KBM-7 (cell line): ENCODE measurements around the gene RBP3.

Source experiments
- DNase-seq: peaks from one replicate; pipeline ENCODE4 v3.0.0-alpha.2; 2015
- in situ Hi-C: fragments of 300-500 bp; cut with MboI; formaldehyde crosslinking; loops from 2 replicates; pipeline ENCODE4 v1.14.3; 2020; ENCODE audit warnings: low sequenced_read_pairs, low pct_unique_long_range_greater_than_20kb, mixed read lengths

RBP3 gene

DNA sequence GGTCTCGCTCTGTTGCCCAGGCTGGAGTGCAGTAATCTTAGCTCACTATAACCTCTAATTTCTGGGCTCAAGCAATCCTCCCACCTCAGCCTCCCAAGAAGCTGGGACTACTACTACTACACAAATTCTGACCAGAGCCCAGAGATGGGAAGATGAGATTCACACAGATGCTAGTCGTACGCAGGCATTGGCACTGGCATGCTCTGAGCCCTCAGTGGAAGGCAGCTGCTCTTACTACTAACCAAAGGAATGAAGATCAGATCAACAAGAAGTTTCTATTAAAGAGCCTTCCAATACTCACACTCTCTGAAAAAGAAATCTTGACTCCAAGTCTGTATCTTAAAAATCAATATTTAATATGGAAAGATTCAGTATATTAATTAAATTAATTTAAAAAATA is 15.2 kb upstream of the RBP3 start:
- no peak for DNase-seq
- in situ Hi-C loops, result no loop called here

- no peak for DNase-seq
- in situ Hi-C loops, result no loop called here
Measured at GRCh38 chr10:47333532-47333931, 14.6 kb upstream of the RBP3 start.

GRCh38 chr10:47334466-47335295 is 13.5 kb upstream of the RBP3 start:
- DNase-seq, result no peak
- in situ Hi-C loops, result no loop called here

- DNase-seq, result no peak
- in situ Hi-C loops, result no loop called here
Measured at GRCh38 chr10:47335906-47336305, 12.3 kb upstream of the RBP3 start.

- in situ Hi-C loops, result no loop called here
Measured at GRCh38 chr10:47336387-47337134, 11.6 kb upstream of the RBP3 start.

GRCh38 chr10:47337310-47337709 is 10.9 kb upstream of the RBP3 start:
- in situ Hi-C loops, result no loop called here
- DNase-seq, result no peak

More at GRCh38 chr10:47336387-47337134, 11.6 kb upstream of the RBP3 start:
- peak; percentile 26 for DNase-seq

- in situ Hi-C loops, result no loop called here
- no peak for DNase-seq
Measured at GRCh38 chr10:47339186-47339735, 8.9 kb upstream of the RBP3 start.

GRCh38 chr10:47339759-47340607 is 8.2 kb upstream of the RBP3 start:
- in situ Hi-C loops, result no loop called here
- DNase-seq, result peak; percentile 82

- in situ Hi-C loops, result no loop called here
- peak; percentile 75 for DNase-seq
Measured at GRCh38 chr10:47340608-47341170, 7.5 kb upstream of the RBP3 start.

DNA sequence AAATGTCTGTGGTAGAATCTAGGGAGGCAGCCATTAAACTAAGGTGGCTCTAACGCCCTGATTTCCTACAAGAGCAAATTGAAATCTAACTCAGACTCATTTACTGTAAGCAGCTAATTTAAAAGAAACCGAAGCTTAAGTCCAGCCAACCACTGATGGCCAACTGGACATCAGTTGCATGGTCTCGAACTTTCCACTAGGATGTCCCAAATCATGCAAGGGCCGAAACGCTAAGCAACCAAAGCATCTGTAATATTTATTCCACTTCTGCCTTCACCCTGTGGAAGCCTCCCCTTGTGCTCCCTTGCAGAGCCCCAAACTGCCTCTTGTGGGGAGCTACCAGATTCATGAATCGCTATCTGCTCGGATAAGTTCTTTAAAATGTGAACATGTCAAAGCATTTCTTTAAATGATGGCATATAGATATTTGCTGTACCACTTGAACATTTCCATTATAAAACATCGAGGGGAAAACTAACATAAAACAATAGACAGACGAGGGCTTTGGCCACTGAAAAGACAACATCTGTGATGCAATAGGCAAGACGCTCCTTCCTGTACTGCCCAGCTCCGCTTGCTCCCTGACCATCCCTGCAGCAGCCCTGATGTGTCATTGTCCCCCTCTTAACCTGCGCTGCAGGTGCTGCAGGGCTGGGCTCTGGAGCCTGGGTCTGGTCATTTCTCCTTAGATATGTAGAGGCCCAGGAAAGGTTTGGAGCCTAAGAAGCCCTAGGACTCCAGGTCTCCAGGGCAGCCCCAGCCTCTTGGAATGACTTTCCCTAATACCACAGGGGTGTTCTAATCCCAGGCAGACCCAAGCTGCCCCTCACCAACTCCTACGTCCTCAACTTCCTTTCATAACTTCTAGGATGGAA is 2.9 kb upstream of the RBP3 start:
- DNase-seq, result no peak
- in situ Hi-C loops, result no loop called here

GRCh38 chr10:47346581-47347302 is 1.4 kb upstream of the RBP3 start:
- in situ Hi-C loops, result no loop called here
- DNase-seq, result no peak

GRCh38 chr10:47347303-47347675 is 874 bp upstream of the RBP3 start:
- in situ Hi-C loops, result no loop called here
- DNase-seq, result no peak

- no peak for DNase-seq
- in situ Hi-C loops, result no loop called here
Measured at GRCh38 chr10:47348661-47349470, 703 bp downstream of the RBP3 start.

DNA sequence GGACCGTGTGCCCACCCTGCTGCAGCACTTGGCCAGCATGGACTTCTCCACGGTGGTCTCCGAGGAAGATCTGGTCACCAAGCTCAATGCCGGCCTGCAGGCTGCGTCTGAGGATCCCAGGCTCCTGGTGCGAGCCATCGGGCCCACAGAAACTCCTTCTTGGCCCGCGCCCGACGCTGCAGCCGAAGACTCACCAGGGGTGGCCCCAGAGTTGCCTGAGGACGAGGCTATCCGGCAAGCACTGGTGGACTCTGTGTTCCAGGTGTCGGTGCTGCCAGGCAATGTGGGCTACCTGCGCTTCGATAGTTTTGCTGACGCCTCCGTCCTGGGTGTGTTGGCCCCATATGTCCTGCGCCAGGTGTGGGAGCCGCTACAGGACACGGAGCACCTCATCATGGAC is 1.4 kb downstream of the RBP3 start:
- DNase-seq, result no peak
- in situ Hi-C loops, result no loop called here

- in situ Hi-C loops, result no loop called here
- DNase-seq, result no peak
Measured at GRCh38 chr10:47349941-47350371, 1.8 kb downstream of the RBP3 start.

DNA sequence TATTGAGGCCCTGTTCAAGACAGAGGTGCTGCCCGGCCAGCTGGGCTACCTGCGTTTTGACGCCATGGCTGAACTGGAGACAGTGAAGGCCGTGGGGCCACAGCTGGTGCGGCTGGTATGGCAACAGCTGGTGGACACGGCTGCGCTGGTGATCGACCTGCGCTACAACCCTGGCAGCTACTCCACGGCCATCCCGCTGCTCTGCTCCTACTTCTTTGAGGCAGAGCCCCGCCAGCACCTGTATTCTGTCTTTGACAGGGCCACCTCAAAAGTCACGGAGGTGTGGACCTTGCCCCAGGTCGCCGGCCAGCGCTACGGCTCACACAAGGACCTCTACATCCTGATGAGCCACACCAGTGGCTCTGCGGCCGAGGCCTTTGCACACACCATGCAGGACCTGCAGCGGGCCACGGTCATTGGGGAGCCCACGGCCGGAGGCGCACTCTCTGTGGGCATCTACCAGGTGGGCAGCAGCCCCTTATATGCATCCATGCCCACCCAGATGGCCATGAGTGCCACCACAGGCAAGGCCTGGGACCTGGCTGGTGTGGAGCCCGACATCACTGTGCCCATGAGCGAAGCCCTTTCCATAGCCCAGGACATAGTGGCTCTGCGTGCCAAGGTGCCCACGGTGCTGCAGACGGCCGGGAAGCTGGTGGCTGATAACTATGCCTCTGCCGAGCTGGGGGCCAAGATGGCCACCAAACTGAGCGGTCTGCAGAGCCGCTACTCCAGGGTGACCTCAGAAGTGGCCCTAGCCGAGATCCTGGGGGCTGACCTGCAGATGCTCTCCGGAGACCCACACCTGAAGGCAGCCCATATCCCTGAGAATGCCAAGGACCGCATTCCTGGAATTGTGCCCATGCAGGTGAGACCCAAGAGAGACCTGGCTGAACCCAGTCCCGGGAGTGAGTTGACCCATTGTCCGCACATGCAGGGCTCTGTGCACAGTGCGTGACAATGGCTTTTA is 2.8 kb downstream of the RBP3 start:
- DNase-seq, result no peak
- in situ Hi-C loops, result no loop called here
